AG08395 (cell line): ENCODE measurements around the gene FAM107A.

Experiments
- DNase-seq: peaks from one replicate; pipeline ENCODE4 v3.0.0; 2012; ENCODE audit warnings: mixed read lengths, low spot score

The FAM107A gene

DNA sequence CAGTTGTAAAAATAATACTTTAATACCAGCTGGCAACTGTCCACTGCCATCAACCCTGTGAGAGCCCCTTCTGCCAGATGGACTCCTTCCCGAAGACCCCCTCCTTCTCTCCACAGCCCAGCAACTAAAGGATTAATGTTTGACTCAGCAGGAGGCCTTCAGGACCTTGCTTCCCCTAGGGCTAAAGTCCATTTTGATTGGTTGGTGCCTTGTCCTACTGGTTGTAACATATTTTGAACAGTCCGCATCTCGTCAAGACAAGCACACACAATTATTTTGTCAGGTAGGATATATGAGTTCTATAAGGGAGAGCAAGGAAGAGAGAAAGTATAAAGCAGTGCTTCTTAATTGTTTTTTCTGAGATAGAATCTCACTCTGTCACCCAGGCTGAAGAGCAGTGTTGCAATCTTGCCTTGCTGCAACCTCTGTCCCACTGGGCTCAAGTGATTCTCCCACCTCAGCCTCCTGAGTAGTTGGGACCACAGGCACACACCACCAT, 58.9 kb downstream of the FAM107A start:
- no peak for DNase-seq

DNA sequence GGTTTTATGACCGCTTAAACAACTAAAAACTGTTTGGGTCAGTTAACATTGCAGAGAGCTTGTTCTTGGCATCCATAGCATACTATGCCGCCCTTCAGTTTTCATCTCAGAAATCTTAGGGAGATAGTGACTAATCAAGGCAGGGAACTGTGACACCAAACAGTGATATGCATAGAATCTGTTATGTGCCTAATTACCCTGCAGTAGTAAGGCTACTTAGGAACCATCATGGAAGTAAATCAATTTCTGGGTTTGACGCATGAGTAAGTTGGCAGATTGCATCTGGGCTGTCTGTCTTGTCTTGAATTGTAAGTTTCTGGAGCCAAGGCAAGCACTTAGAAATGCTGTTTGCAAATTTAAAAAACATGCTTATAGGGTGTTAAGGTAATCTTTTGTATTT, 62.8 kb downstream of the FAM107A start:
- no peak for DNase-seq
